ENCODE data around the gene GALNTL6. TPM values are rescaled to one million over a fixed set of nuclear protein-coding genes. Genes with fewer than 3 reads are reported as not detected.

Gene GALNTL6
- total and polyA plus RNA-seq, 7 donors: 0.14 to 2.5 (median 0.42) TPM; not detected in 1

DNA sequence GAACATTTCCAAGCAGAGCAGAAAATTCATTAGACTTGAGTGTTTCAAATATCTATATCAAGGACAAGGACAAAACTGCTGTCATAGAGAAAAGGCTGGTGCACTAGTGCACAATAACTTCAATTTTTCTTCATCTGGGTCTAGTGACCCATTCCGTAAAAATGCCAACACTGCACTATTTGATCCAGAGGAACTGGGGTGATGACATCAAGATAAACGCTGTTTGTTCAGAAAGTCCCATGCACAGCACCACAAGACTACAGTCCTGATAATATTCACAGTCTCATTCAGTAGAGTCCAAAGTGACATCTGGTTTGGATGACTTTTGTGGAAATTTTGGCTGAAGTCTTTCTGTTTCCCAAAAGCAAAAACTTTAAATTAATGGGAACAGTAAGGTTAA lies 1051.9 kb downstream of the GALNTL6 start:
- Histone ChIP-seq H3K4me3 (no peak overlapping the region), H3K9me3 (no peaks in the 10 kb centered on the region), H3K4me1 (peaks cover 0 to 13% (median 5%) of the 10 kb centered on the region in 4 donors), H3K36me3 (no peaks in the 10 kb centered on the region), H3K27ac (no peak overlapping the region), H3K27me3 (no peaks in the 10 kb centered on the region)
- TF ChIP-seq CTCF (IDR thresholded peaks at IDR 0.05) (no peak), EP300 (IDR thresholded peaks at IDR 0.05) (no peak), POLR2AphosphoS5 (IDR thresholded peaks at IDR 0.05) (no peak), POLR2A (IDR thresholded peaks at IDR 0.05) (no peak)
- no peak for DNase-seq
- WGBS, 2 donors: 84 to 95% methylated on average over 2 of the region's 2 CpGs
- intact Hi-C loops (cut with DNase I): no loop called here

DNA sequence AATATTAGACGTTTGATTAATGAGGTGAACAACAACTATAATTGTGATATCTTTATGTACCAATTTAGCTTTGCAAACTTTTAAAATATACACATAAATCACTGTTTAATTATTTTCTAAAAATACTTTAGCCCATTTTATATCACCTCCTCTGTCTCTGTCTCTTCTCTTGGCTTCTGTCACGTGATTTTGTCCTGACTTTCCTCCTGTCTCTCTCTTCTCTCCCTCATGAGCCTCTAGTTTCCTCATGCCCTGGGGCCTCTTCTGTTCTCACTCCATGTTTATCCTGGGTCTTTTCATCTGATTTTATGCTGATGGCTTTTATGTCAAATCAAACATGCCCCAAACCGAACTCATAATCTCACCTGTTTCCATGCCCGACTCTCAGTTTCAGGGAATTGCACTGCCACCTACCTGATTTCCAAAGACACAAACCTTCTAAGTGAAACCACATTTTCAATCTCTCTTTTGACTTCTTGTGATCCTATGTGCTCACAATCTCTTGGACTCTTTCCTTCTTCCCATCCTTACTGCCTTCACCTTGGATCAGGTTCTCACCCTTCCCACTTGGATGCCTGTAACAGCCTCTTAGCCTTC lies 1052.4 kb downstream of the GALNTL6 start:
- WGBS, 2 donors: 75 to 81% methylated on average over 4 of the region's 4 CpGs
- intact Hi-C loops (cut with DNase I): no loop called here
- TF ChIP-seq EP300 (IDR thresholded peaks at IDR 0.05) (no peak), POLR2A (IDR thresholded peaks at IDR 0.05) (no peak), CTCF (IDR thresholded peaks at IDR 0.05) (no peak), POLR2AphosphoS5 (IDR thresholded peaks at IDR 0.05) (no peak)
- no peak overlapping the region for H3K4me3 ChIP-seq
- no peak for DNase-seq
- no peak overlapping the region for H3K27ac ChIP-seq
- H3K4me1 ChIP-seq: peaks cover 0 to 13% (median 5%) of the 10 kb centered on the region in 4 donors
- no peaks in the 10 kb centered on the region for H3K27me3 ChIP-seq
- no peaks in the 10 kb centered on the region for H3K36me3 ChIP-seq
- no peaks in the 10 kb centered on the region for H3K9me3 ChIP-seq

GRCh38 chr4:172866421-172866820 lies 1053.2 kb downstream of the GALNTL6 start:
- Histone ChIP-seq H3K27me3 (no peaks in the 10 kb centered on the region), H3K9me3 (no peaks in the 10 kb centered on the region), H3K27ac (no peak overlapping the region), H3K36me3 (no peaks in the 10 kb centered on the region), H3K4me1 (peaks cover 0 to 13% (median 5%) of the 10 kb centered on the region in 4 donors), H3K4me3 (no peak overlapping the region)
- no peak for DNase-seq
- intact Hi-C loops (cut with DNase I): no loop called here
- WGBS, 2 donors: 69 to 83% methylated on average over 4 of the region's 4 CpGs
- no peak for TF ChIP-seq POLR2AphosphoS5 (IDR thresholded peaks at IDR 0.05)
- TF ChIP-seq EP300 (IDR thresholded peaks at IDR 0.05): no peak
- TF ChIP-seq POLR2A (IDR thresholded peaks at IDR 0.05): no peak
- no peak for TF ChIP-seq CTCF (IDR thresholded peaks at IDR 0.05)

DNA sequence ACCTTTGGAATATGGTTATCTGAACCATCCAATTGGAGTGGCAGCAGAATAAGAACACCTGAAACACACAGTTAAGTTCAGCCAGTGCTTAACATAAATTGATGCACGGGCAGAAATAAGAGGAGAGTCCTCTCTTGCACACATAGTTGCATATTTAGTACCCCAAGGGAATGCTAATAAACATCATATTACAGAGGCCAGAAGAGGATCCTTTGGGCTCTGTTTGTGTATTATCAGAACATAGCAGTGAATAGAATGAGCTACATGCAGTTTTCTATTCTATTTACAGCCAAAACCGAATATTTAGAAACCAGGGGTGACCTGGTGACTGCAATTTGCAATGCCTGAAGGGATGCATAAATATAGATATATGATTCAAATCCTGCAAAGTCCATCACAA lies 1054.6 kb downstream of the GALNTL6 start:
- Histone ChIP-seq H3K27ac (no peak overlapping the region), H3K36me3 (no peaks in the 10 kb centered on the region), H3K9me3 (no peaks in the 10 kb centered on the region), H3K27me3 (no peaks in the 10 kb centered on the region), H3K4me1 (peaks cover 0 to 13% (median 5%) of the 10 kb centered on the region in 4 donors), H3K4me3 (no peak overlapping the region)
- DNase-seq: no peak
- intact Hi-C loops (cut with DNase I): no loop called here
- WGBS, 2 donors: 72 to 85% methylated on average over 2 of the region's 2 CpGs
- TF ChIP-seq POLR2A (IDR thresholded peaks at IDR 0.05) (no peak), POLR2AphosphoS5 (IDR thresholded peaks at IDR 0.05) (no peak), CTCF (IDR thresholded peaks at IDR 0.05) (no peak), EP300 (IDR thresholded peaks at IDR 0.05) (no peak)

- 86% methylated on average over 1 of the region's 1 CpG for WGBS, 2 donors
- H3K36me3 ChIP-seq: no peaks in the 10 kb centered on the region
- intact Hi-C loops (cut with DNase I): no loop called here
- no peaks in the 10 kb centered on the region for H3K9me3 ChIP-seq
- peaks cover 0 to 13% (median 5%) of the 10 kb centered on the region in 4 donors for H3K4me1 ChIP-seq
- no peaks in the 10 kb centered on the region for H3K27me3 ChIP-seq
- DNase-seq: no peak
- TF ChIP-seq POLR2A (IDR thresholded peaks at IDR 0.05): no peak
- TF ChIP-seq POLR2AphosphoS5 (IDR thresholded peaks at IDR 0.05): no peak
- no peak overlapping the region for H3K4me3 ChIP-seq
- H3K27ac ChIP-seq: no peak overlapping the region
Measured at GRCh38 chr4:172868271-172868670, 1055.1 kb downstream of the GALNTL6 start.
